Naive thymus-derived CD4-positive, alpha-beta T cell (primary cell): ENCODE measurements around the gene ZNF771. TPM values are rescaled to one million over a fixed set of nuclear protein-coding genes. Genes with fewer than 3 reads are reported as not detected.
"Not testable (repeated sequence)": the region's sequence is repeated elsewhere in the genome, so short reads cannot be mapped to it uniquely, and the experiment has no call there.

Experiments
- ATAC-seq: fragments of 150-1000 bp; cut with Tn5 transposase; 2 replicates; pipeline ENCODE4 v1.10.0; 2021; ENCODE audit warnings: mild to moderate bottlenecking, moderate library complexity
- CTCF ChIA-PET: fragments of 350-600 bp; sonication (Branson Sonifier 250); formaldehyde crosslinking; loops from one replicate; lab custom pipeline; 2021; ENCODE audit warnings: antibody characterized with exemption; lab: Charles Lee
- POLR2A ChIA-PET: fragments of 350-600 bp; sonication (Branson Sonifier 250); formaldehyde crosslinking; loops from one replicate; lab custom pipeline; 2021; ENCODE audit warnings: antibody characterized with exemption, inconsistent platforms; lab: Charles Lee
- DNase-seq, 9 donors: peaks; one replicate each; pipeline versions ENCODE4 v3.0.0 to v3.0.0-alpha.2; 2020 to 2022; ENCODE audit warnings: mixed read lengths in 1 of 9
- H3K27ac ChIP-seq: one replicate; pipeline ENCODE4 v1.7.0; 2013; ENCODE audit warnings: mild to moderate bottlenecking, low read depth, low read length, moderate library complexity
- H3K27me3 ChIP-seq, 2 donors: one replicate each; pipeline ENCODE4 v1.7.0; 2013; ENCODE audit warnings: low read length in 2 of 2, mild to moderate bottlenecking in 2 of 2, moderate library complexity in 2 of 2; ENCODE audit not compliant: control insufficient read depth in 2 of 2, insufficient read depth in 2 of 2
- H3K36me3 ChIP-seq, 3 experiments: 1 replicate in 2 of 3; 2 replicates in 1 of 3; pipeline ENCODE4 v1.7.0; 2013; ENCODE audit warnings: low read length in 3 of 3, mild to moderate bottlenecking in 3 of 3, moderate library complexity in 1 of 3; ENCODE audit not compliant: insufficient read depth in 3 of 3, control insufficient read depth in 2 of 3
- H3K4me1 ChIP-seq, 2 donors: one replicate each; pipeline ENCODE4 v1.7.0; 2013; ENCODE audit warnings: low read length in 2 of 2, mild to moderate bottlenecking in 2 of 2, moderate library complexity in 1 of 2; ENCODE audit not compliant: control insufficient read depth in 2 of 2, insufficient read depth in 2 of 2
- H3K4me3 ChIP-seq: 2 replicates; pipeline ENCODE4 v1.7.0; 2013; ENCODE audit warnings: mild to moderate bottlenecking, low read length
- H3K9me3 ChIP-seq, 3 experiments: 1 replicate in 2 of 3; 2 replicates in 1 of 3; pipeline ENCODE4 v1.7.0; 2013; ENCODE audit warnings: low read length in 3 of 3; ENCODE audit not compliant: control insufficient read depth in 2 of 3
- H3K27ac Mint-ChIP-seq, 9 donors: one replicate each; pipeline ENCODE4 v1.8.0; 2020 to 2022; ENCODE audit warnings: mixed read lengths in 9 of 9, mild to moderate bottlenecking in 8 of 9, moderate library complexity in 5 of 9, inconsistent platforms in 2 of 9
- H3K27me3 Mint-ChIP-seq, 5 donors: one replicate each; pipeline ENCODE4 v1.8.0; 2021 to 2022; ENCODE audit warnings: mixed read lengths in 5 of 5, mild to moderate bottlenecking in 1 of 5
- H3K36me3 Mint-ChIP-seq, 5 donors: one replicate each; pipeline ENCODE4 v1.8.0; 2020 to 2022; ENCODE audit warnings: mixed read lengths in 5 of 5, mild to moderate bottlenecking in 3 of 5, inconsistent platforms in 1 of 5
- H3K4me1 Mint-ChIP-seq, 7 donors: one replicate each; pipeline ENCODE4 v1.8.0; 2020 to 2022; ENCODE audit warnings: mixed read lengths in 7 of 7, mild to moderate bottlenecking in 3 of 7, inconsistent platforms in 1 of 7
- H3K4me3 Mint-ChIP-seq, 10 donors: one replicate each; pipeline ENCODE4 v1.8.0; 2020 to 2022; ENCODE audit warnings: mild to moderate bottlenecking in 10 of 10, mixed read lengths in 10 of 10, moderate library complexity in 6 of 10, inconsistent platforms in 2 of 10
- H3K9me3 Mint-ChIP-seq, 11 donors: one replicate each; pipeline ENCODE4 v1.8.0; 2020 to 2022; ENCODE audit warnings: mixed read lengths in 11 of 11, mild to moderate bottlenecking in 4 of 11, inconsistent platforms in 1 of 11, moderate library complexity in 1 of 11
- intact Hi-C, 2 donors: fragments of 100-400 bp; cut with micrococcal nuclease; formaldehyde crosslinking; loops; one replicate each; pipeline ENCODE4 v1.15.1; 2023
- polyA plus RNA-seq, 2 donors: library from polyadenylated mRNA; unstranded; fragments of 300-500 nt; fragmentation: Illumina TruSeq; gene quantifications; one replicate each; pipeline ENCODE4 v1.2.3, GENCODE V29; 2021
- total RNA-seq, 6 experiments: library from RNA in 5 of 6; stranded (reverse) in 5 of 6; gene quantifications; 1 replicate in 5 of 6; 2 replicates in 1 of 6; pipeline ENCODE4 v1.2.3 and lab custom pipeline; 2021 to 2026

ZNF771 gene
- total and polyA plus RNA-seq, 7 experiments from 2014 or later: 1.2 to 9.4 (median 4.5) TPM

DNA sequence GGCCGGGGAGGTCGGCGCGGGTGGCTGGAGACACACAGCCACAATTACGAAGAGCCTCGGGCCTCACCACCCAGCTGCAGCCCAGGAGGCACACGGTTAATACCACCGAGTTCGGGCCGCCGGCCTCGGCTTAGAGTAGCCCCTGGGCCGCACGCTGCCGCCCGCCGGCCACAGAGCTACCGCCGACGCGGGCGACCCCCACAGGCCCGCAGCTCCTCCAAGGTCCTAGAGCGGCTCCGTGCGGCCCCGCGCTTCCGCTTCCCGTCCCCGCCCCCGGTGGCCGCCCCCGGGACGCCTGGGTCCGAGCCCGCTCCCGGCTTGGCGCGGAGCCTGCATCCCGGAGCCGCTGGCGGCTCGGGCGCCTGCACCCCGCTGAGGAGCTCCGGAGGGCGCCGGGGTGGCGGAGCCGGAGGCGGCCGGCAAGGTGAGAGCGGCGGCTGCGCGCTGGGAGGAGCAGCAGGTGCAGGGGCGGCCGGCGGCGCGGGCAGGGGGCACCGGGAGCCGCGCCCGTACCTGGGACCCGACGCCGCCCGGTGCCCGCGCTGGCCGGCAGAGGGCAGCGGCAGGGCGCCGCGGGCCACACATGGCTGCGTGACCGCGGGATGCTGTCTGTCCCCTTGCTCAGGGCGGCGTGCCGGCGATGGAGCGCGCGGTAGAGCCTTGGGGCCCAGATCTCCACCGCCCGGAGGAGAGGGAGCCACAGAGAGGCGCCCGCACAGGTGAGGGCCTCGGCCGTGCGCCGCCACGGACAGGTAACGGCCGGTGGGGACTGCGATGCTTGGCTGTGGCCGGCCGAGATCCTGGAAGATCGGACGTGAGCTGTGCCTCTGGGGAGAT lies 12.0 kb upstream of the ZNF771 start, which contains the start of gene ZNF48:
TSS of gene ZNF48 (plus strand) at position 266 of the 837 bp plus-strand sequence. CDS start at position 641, 375 bp downstream.
- H3K27me3 ChIP-seq: no peaks in the 10 kb centered on the region
- POLR2A ChIA-PET: interaction anchor here (0.7 to 14.0 kb wide), 13 partner anchors 9 to 330 kb away, joined by 3 to 254 read pairs (median 4); partner anchors contain the start of genes ALDOA, MYL11, SEPTIN1 and TBC1D10B
- ATAC-seq (peak; percentile 80), DNase-seq (peak; percentile 33 to 72 (median 45))
- CTCF ChIA-PET: interaction anchor here (0.8 to 1.3 kb wide), 6 partner anchors 12 to 34 kb away, joined by 3 to 5 read pairs (median 4); partner anchors contain the start of genes DCTPP1, SEPTIN1 and ZNF771
- peaks cover 14 to 22% of the 10 kb centered on the region in 2 donors for H3K4me1 ChIP-seq
- peak within 1 kb of the TSS; percentile 80 for H3K4me3 ChIP-seq
- H3K36me3 ChIP-seq: peaks cover 0 to 18% (median 0%) of the 10 kb centered on the region in 3 experiments
- Mint-ChIP-seq H3K4me1 (peaks cover 23 to 39% (median 32%) of the 10 kb centered on the region in 7 donors), H3K36me3 (peaks cover 0 to 7% (median 4%) of the 10 kb centered on the region in 5 donors), H3K4me3 (peak within 1 kb of the TSS; percentile 85 to 92 (median 88)), H3K9me3 (no peaks in the 10 kb centered on the region), H3K27me3 (no peaks in the 10 kb centered on the region), H3K27ac (peak within 1 kb of the TSS; percentile 69 to 95 (median 83))
- no peaks in the 10 kb centered on the region for H3K9me3 ChIP-seq
- H3K27ac ChIP-seq: peak within 1 kb of the TSS; percentile 71
- intact Hi-C loops: loop anchor here (1.0 to 2.0 kb wide), 5 partner anchors 12 to 25 kb away; partner anchors contain the start of genes ZNF771 (in 2 of the 2), SEPTIN1 (in 1 of the 2) and TBC1D10B (in 1 of the 2)

GRCh38 chr16:30395992-30396585 lies 11.3 kb upstream of the ZNF771 start:
- H3K9me3 Mint-ChIP-seq: no peaks in the 10 kb centered on the region
- H3K9me3 ChIP-seq: no peaks in the 10 kb centered on the region
- peaks cover 0 to 18% (median 0%) of the 10 kb centered on the region in 3 experiments for H3K36me3 ChIP-seq
- no peaks in the 10 kb centered on the region for H3K27me3 Mint-ChIP-seq
- ChIA-PET CTCF (interaction anchor here (0.9 to 1.3 kb wide), 5 partner anchors 13 to 34 kb away, joined by 3 to 5 read pairs (median 4); partner anchors contain the start of genes DCTPP1 and SEPTIN1), POLR2A (interaction anchor here (0.9 to 14.0 kb wide), 9 partner anchors 12 to 331 kb away, joined by 3 to 254 read pairs (median 7); partner anchors contain the start of genes ALDOA, MYL11, SEPTIN1 and TBC1D10B)
- intact Hi-C loops: loop anchor here (1.0 to 2.0 kb wide), 5 partner anchors 11 to 25 kb away; partner anchors contain the start of genes ZNF771 (in 2 of the 2), SEPTIN1 (in 1 of the 2) and TBC1D10B (in 1 of the 2)
- H3K4me3 Mint-ChIP-seq: peak overlapping the region; percentile 80 to 92 (median 88)
- H3K36me3 Mint-ChIP-seq: peaks cover 0 to 7% (median 4%) of the 10 kb centered on the region in 5 donors
- H3K4me3 ChIP-seq: peak overlapping the region; percentile 80
- ATAC-seq (no peak), DNase-seq (no peak)
- H3K27me3 ChIP-seq: no peaks in the 10 kb centered on the region
- peaks cover 14 to 22% of the 10 kb centered on the region in 2 donors for H3K4me1 ChIP-seq
- peaks cover 27 to 39% (median 33%) of the 10 kb centered on the region in 7 donors for H3K4me1 Mint-ChIP-seq
- peak overlapping the region; percentile 35 to 82 (median 67) for H3K27ac Mint-ChIP-seq
- peak overlapping the region; percentile 71 for H3K27ac ChIP-seq

- H3K4me3 ChIP-seq: peak overlapping the region; percentile 80
- H3K9me3 ChIP-seq, ATAC-seq, H3K27me3 ChIP-seq, intact Hi-C loops, DNase-seq, H3K36me3 Mint-ChIP-seq, H3K9me3 Mint-ChIP-seq, H3K27me3 Mint-ChIP-seq, H3K27ac ChIP-seq: not testable (repeated sequence)
- CTCF ChIA-PET: interaction anchor here (0.9 to 1.3 kb wide), 3 partner anchors 12 to 21 kb away, joined by 3 to 5 read pairs (median 4); no protein-coding TSS in a partner anchor
- POLR2A ChIA-PET: interaction anchor here (0.9 to 14.0 kb wide), 7 partner anchors 11 to 212 kb away, joined by 3 to 254 read pairs (median 15); partner anchors contain the start of genes MYL11, SEPTIN1, TBC1D10B and ZNF771
- Mint-ChIP-seq H3K27ac (peak overlapping the region in 7 of 9 donors; percentile 28 to 82 (median 67)), H3K4me3 (peak overlapping the region; percentile 19 to 92 (median 87)), H3K4me1 (peaks cover 31 to 44% (median 39%) of the 10 kb centered on the region in 7 donors)
- H3K36me3 ChIP-seq: peaks cover 0 to 18% (median 0%) of the 10 kb centered on the region in 3 experiments
- H3K4me1 ChIP-seq: peaks cover 14 to 22% of the 10 kb centered on the region in 2 donors
These were observed 10.8 kb upstream of the ZNF771 start for GRCh38 chr16:30396627-30397026.

GRCh38 chr16:30397056-30397455 lies 10.3 kb upstream of the ZNF771 start:
- H3K27me3 ChIP-seq: no peaks in the 10 kb centered on the region
- Mint-ChIP-seq H3K4me3 (peak overlapping the region; percentile 12 to 92 (median 86)), H3K27me3 (no peaks in the 10 kb centered on the region), H3K36me3 (peaks cover 0 to 7% (median 4%) of the 10 kb centered on the region in 5 donors), H3K9me3 (no peaks in the 10 kb centered on the region), H3K27ac (peak overlapping the region; percentile 5 to 82 (median 50)), H3K4me1 (peaks cover 32 to 46% (median 41%) of the 10 kb centered on the region in 7 donors)
- CTCF ChIA-PET: interaction anchor here (1.3 kb wide), 1 partner anchor 12 kb away, joined by 4 read pairs; no protein-coding TSS in a partner anchor
- DNase-seq (no peak), ATAC-seq (no peak)
- POLR2A ChIA-PET: interaction anchor here (1.0 to 14.0 kb wide), 5 partner anchors 10 to 212 kb away, joined by 3 to 254 read pairs (median 10); partner anchors contain the start of genes MYL11, SEPTIN1 and ZNF771
- H3K27ac ChIP-seq: no peak overlapping the region
- H3K9me3 ChIP-seq: no peaks in the 10 kb centered on the region
- H3K4me1 ChIP-seq: peaks cover 14 to 22% of the 10 kb centered on the region in 2 donors
- peaks cover 0 to 18% (median 0%) of the 10 kb centered on the region in 3 experiments for H3K36me3 ChIP-seq
- intact Hi-C loops: no loop called here
- no peak overlapping the region for H3K4me3 ChIP-seq

GRCh38 chr16:30397776-30398660 lies 9.4 kb upstream of the ZNF771 start:
- no peak overlapping the region for H3K27ac Mint-ChIP-seq
- H3K27me3 Mint-ChIP-seq: no peaks in the 10 kb centered on the region
- ChIA-PET CTCF (interaction anchor here (0.9 to 1.1 kb wide), 2 partner anchors 9 to 12 kb away, joined by 3 to 4 read pairs; no protein-coding TSS in a partner anchor), POLR2A (interaction anchor here (0.8 to 14.0 kb wide), 5 partner anchors 9 to 27 kb away, joined by 4 to 254 read pairs (median 10); partner anchors contain the start of genes SEPTIN1 and ZNF771)
- Histone ChIP-seq H3K9me3 (no peaks in the 10 kb centered on the region), H3K36me3 (peaks cover 0 to 18% (median 0%) of the 10 kb centered on the region in 3 experiments), H3K4me3 (no peak overlapping the region), H3K27ac (no peak overlapping the region), H3K27me3 (no peaks in the 10 kb centered on the region), H3K4me1 (peaks cover 14 to 22% of the 10 kb centered on the region in 2 donors)
- ATAC-seq (no peak), DNase-seq (no peak)
- intact Hi-C loops: no loop called here
- H3K36me3 Mint-ChIP-seq: peaks cover 0 to 7% (median 4%) of the 10 kb centered on the region in 5 donors
- H3K9me3 Mint-ChIP-seq: no peaks in the 10 kb centered on the region
- H3K4me3 Mint-ChIP-seq: no peak overlapping the region
- peaks cover 32 to 46% (median 41%) of the 10 kb centered on the region in 7 donors for H3K4me1 Mint-ChIP-seq
